ENCODE measurements around the gene COX5B.

DNA sequence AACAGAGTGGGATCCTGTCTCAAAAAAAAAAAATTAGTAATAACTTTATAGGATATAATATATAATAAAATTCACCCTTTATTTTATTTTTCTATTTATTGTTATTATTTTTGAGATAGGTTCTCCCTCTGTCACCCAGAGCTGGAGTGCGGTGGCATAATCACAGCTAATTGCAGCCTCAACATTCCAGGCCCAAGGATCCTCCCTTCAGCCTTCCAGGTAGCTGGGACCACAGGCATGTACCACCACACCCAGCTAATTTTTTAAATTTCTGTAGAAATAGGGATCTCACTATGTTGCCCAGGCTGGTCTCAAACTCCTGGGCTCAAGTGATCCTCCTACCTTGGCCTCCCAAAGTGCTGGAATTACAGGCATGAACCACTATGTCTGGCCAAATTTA is 24.6 kb downstream of the COX5B start:
- TF ChIP-seq, protein P1, sequence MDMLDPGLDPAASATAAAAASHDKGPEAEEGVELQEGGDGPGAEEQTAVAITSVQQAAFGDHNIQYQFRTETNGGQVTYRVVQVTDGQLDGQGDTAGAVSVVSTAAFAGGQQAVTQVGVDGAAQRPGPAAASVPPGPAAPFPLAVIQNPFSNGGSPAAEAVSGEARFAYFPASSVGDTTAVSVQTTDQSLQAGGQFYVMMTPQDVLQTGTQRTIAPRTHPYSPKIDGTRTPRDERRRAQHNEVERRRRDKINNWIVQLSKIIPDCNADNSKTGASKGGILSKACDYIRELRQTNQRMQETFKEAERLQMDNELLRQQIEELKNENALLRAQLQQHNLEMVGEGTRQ (CRISPR knock-in tag; IDR thresholded peaks at IDR 0.05), result no peak
- TF ChIP-seq, protein P2, sequence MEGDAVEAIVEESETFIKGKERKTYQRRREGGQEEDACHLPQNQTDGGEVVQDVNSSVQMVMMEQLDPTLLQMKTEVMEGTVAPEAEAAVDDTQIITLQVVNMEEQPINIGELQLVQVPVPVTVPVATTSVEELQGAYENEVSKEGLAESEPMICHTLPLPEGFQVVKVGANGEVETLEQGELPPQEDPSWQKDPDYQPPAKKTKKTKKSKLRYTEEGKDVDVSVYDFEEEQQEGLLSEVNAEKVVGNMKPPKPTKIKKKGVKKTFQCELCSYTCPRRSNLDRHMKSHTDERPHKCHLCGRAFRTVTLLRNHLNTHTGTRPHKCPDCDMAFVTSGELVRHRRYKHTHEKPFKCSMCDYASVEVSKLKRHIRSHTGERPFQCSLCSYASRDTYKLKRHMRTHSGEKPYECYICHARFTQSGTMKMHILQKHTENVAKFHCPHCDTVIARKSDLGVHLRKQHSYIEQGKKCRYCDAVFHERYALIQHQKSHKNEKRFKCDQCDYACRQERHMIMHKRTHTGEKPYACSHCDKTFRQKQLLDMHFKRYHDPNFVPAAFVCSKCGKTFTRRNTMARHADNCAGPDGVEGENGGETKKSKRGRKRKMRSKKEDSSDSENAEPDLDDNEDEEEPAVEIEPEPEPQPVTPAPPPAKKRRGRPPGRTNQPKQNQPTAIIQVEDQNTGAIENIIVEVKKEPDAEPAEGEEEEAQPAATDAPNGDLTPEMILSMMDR (IDR thresholded peaks at IDR 0.05), result no peak
- TF ChIP-seq, protein P3, sequence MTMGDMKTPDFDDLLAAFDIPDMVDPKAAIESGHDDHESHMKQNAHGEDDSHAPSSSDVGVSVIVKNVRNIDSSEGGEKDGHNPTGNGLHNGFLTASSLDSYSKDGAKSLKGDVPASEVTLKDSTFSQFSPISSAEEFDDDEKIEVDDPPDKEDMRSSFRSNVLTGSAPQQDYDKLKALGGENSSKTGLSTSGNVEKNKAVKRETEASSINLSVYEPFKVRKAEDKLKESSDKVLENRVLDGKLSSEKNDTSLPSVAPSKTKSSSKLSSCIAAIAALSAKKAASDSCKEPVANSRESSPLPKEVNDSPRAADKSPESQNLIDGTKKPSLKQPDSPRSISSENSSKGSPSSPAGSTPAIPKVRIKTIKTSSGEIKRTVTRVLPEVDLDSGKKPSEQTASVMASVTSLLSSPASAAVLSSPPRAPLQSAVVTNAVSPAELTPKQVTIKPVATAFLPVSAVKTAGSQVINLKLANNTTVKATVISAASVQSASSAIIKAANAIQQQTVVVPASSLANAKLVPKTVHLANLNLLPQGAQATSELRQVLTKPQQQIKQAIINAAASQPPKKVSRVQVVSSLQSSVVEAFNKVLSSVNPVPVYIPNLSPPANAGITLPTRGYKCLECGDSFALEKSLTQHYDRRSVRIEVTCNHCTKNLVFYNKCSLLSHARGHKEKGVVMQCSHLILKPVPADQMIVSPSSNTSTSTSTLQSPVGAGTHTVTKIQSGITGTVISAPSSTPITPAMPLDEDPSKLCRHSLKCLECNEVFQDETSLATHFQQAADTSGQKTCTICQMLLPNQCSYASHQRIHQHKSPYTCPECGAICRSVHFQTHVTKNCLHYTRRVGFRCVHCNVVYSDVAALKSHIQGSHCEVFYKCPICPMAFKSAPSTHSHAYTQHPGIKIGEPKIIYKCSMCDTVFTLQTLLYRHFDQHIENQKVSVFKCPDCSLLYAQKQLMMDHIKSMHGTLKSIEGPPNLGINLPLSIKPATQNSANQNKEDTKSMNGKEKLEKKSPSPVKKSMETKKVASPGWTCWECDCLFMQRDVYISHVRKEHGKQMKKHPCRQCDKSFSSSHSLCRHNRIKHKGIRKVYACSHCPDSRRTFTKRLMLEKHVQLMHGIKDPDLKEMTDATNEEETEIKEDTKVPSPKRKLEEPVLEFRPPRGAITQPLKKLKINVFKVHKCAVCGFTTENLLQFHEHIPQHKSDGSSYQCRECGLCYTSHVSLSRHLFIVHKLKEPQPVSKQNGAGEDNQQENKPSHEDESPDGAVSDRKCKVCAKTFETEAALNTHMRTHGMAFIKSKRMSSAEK (CRISPR knock-in tag; IDR thresholded peaks at IDR 0.05; ENCODE audit: borderline replicate concordance), result no peak
- no peak for TF ChIP-seq TEAD1 (CRISPR knock-in tag; IDR thresholded peaks at IDR 0.05)
- TF ChIP-seq RORB (CRISPR knock-in tag; IDR thresholded peaks at IDR 0.05), result no peak
- TF ChIP-seq, protein P4, sequence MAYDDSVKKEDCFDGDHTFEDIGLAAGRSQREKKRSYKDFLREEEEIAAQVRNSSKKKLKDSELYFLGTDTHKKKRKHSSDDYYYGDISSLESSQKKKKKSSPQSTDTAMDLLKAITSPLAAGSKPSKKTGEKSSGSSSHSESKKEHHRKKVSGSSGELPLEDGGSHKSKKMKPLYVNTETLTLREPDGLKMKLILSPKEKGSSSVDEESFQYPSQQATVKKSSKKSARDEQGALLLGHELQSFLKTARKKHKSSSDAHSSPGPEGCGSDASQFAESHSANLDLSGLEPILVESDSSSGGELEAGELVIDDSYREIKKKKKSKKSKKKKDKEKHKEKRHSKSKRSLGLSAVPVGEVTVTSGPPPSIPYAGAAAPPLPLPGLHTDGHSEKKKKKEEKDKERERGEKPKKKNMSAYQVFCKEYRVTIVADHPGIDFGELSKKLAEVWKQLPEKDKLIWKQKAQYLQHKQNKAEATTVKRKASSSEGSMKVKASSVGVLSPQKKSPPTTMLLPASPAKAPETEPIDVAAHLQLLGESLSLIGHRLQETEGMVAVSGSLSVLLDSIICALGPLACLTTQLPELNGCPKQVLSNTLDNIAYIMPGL (CRISPR knock-in tag; IDR thresholded peaks at IDR 0.05), result no peak
- TF ChIP-seq ZNF121 (CRISPR knock-in tag; IDR thresholded peaks at IDR 0.05), result no peak
- TF ChIP-seq, protein P5, sequence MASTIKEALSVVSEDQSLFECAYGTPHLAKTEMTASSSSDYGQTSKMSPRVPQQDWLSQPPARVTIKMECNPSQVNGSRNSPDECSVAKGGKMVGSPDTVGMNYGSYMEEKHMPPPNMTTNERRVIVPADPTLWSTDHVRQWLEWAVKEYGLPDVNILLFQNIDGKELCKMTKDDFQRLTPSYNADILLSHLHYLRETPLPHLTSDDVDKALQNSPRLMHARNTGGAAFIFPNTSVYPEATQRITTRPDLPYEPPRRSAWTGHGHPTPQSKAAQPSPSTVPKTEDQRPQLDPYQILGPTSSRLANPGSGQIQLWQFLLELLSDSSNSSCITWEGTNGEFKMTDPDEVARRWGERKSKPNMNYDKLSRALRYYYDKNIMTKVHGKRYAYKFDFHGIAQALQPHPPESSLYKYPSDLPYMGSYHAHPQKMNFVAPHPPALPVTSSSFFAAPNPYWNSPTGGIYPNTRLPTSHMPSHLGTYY (CRISPR knock-in tag; IDR thresholded peaks at IDR 0.05), result no peak
- TF ChIP-seq IRF2 (CRISPR knock-in tag; IDR thresholded peaks at IDR 0.05; ENCODE audit: borderline replicate concordance, low read depth), result no peak

All from WTC11 (cell line).